ENCODE results near the gene FNTB. TPM values are rescaled to one million over a fixed set of nuclear protein-coding genes. Genes with fewer than 3 reads are reported as not detected.

The FNTB gene
- total and polyA plus RNA-seq, 2 of the 8 experiments (the other 6 are each of a cell fraction or from before 2014, with no cell fraction given): 16.0 to 20.7 TPM

DNA sequence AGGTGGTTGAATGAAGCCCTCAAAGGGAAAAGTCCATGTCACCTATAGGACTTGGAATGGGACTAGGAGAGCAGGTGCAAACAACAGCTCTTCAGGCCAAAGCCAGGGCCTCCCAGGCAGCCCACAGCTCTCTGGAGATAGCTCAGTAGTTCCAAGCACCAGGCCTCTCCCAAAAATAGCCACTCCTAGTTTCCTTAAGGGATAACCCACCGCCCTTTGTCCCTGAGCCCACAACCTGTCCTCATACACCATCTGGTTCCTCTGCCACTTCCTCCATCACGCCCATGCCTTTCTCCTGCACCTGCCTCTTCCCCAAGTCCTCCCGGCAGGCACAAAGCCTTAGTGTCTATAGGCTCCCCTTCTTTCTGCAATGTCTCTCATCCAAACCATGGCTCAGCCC lies 16.7 kb upstream of the FNTB start:
- peak overlapping the region; percentile 77; the same call in 1 of the 2 replicates for H2BK20ac ChIP-seq (ENCODE audit: low read length)
- DNase-seq (ENCODE audit: low read depth in 1 of 2, low spot score in 2 of 2) (no peak), FAIRE-seq (no peak)
- no peak overlapping the region for H3K4ac ChIP-seq (replicated peaks; ENCODE audit: insufficient read length, low read depth, low read length)
- H3K27me3 ChIP-seq (replicated peaks in 1 of 4; ENCODE audit: control insufficient read depth in 3 of 4, extremely low read depth in 1 of 4, insufficient read depth in 3 of 4, low read length in 3 of 4): peaks cover 0 to 21% (median 8%) of the 10 kb centered on the region in 4 experiments; a peak in 4 of 7 replicates
- H3K4me2 ChIP-seq (ENCODE audit: insufficient read depth in 1 of 2, low read depth in 2 of 2, low read length in 2 of 2): peak overlapping the region in 1 of 2 experiments; percentile 85; a peak in 1 of 4 replicates
- peak overlapping the region; percentile 88; the same call in 1 of the 2 replicates for H2AK5ac ChIP-seq (ENCODE audit: low read depth, low read length)
- POLR2A ChIA-PET (ENCODE audit: partially characterized antibody): interaction anchor here (1.0 to 2.9 kb wide), 7 partner anchors 10 to 24 kb away, joined by 3 to 14 read pairs (median 6); no protein-coding TSS in a partner anchor
- no peak overlapping the region for H3K14ac ChIP-seq (ENCODE audit: insufficient read length)
- H3K9me3 ChIP-seq (ENCODE audit: insufficient read depth in 2 of 2, low read depth in 1 of 2, low read length in 1 of 2): no peaks in the 10 kb centered on the region
- peak overlapping the region; percentile 57 for H4K91ac ChIP-seq (replicated peaks; ENCODE audit: insufficient read length, low read length)
- H3K23me2 ChIP-seq (ENCODE audit: low read depth, low read length): no peaks in the 10 kb centered on the region; the same call in 1 of the 2 replicates
- no peak overlapping the region for H3K4me3 ChIP-seq (ENCODE audit: extremely low read depth in 1 of 4, insufficient read depth in 2 of 4, low read depth in 3 of 4, low read length in 4 of 4)
- H2BK5ac ChIP-seq (ENCODE audit: low read depth, low read length): no peak overlapping the region
- CTCF ChIA-PET (ENCODE audit: partially characterized antibody): interaction anchor here (1.1 to 4.1 kb wide), 7 partner anchors 12 to 78 kb away, joined by 4 to 45 read pairs (median 9); partner anchors contain the start of gene FNTB
- no peak overlapping the region for H4K8ac ChIP-seq (ENCODE audit: extremely low read depth, insufficient read depth, low read length)
- H3K79me1 ChIP-seq (ENCODE audit: low read depth, low read length): peaks cover 8% of the 10 kb centered on the region
- no peak overlapping the region for H3K56ac ChIP-seq (replicated peaks; ENCODE audit: insufficient read length, low read depth, low read length)
- H3K9ac ChIP-seq (replicated peaks in 1 of 4; ENCODE audit: extremely low read depth in 1 of 4, low read depth in 3 of 4, low read length in 3 of 4): no peak overlapping the region
- H3K27ac ChIP-seq (ENCODE audit: low read depth, low read length): no peak overlapping the region
- no peak overlapping the region for H2BK120ac ChIP-seq (replicated peaks; ENCODE audit: low read depth, low read length)
- no peak overlapping the region for H4K5ac ChIP-seq (ENCODE audit: insufficient read length, low read depth, low read length)
- H3K18ac ChIP-seq (ENCODE audit: extremely low read depth, low read length): 0 out of 2 replicates have a peak overlapping the region, but pooled peaks have one; percentile 13
- peaks cover 0 to 12% of the 10 kb centered on the region in 2 experiments; a peak in 1 of 4 replicates for H3K79me2 ChIP-seq (ENCODE audit: control insufficient read depth in 1 of 2, insufficient read depth in 2 of 2, low read length in 2 of 2)
- H3K36me3 ChIP-seq (ENCODE audit: control insufficient read depth in 2 of 4, insufficient read depth in 4 of 4, low read length in 3 of 4): no peaks in the 10 kb centered on the region
- H3K23ac ChIP-seq (ENCODE audit: insufficient read length): no peak overlapping the region
- H4K20me1 ChIP-seq (replicated peaks in 1 of 2; ENCODE audit: control insufficient read depth in 1 of 2, insufficient read depth in 2 of 2, low read length in 2 of 2): peaks cover 0 to 2% of the 10 kb centered on the region in 2 experiments
- 0 out of 2 replicates have a peak overlapping the region, but pooled peaks have one; percentile 85 for H2BK15ac ChIP-seq (ENCODE audit: low read length)
- no peak overlapping the region for H2AFZ ChIP-seq (ENCODE audit: low read length)
- peak overlapping the region; percentile 82; the same call in 1 of the 2 replicates for H2BK12ac ChIP-seq (ENCODE audit: low read depth, low read length)
- WGBS, 2 experiments (ENCODE audit: extremely low coverage in 1 of 2, insufficient coverage in 1 of 2, insufficient read length in 1 of 2, insufficient replicate concordance in 2 of 2, low coverage in 1 of 2, low lambda C conversion rate in 2 of 2, missing lambda C conversion rate in 1 of 2): 96% methylated on average over 3 of the region's 3 CpGs; no CpG with 5 or more reads in 1 of the 2 experiments
- H3K4me1 ChIP-seq (replicated peaks in 1 of 4; ENCODE audit: control insufficient read depth in 3 of 4, insufficient read depth in 4 of 4, low read length in 3 of 4): peaks cover 0 to 28% (median 18%) of the 10 kb centered on the region in 4 experiments; a peak in 6 of 7 replicates
- TF ChIP-seq SP2 (IDR thresholded peaks at IDR 0.05; ENCODE audit: low read length) (no peak), YY1 (IDR thresholded peaks at IDR 0.05; ENCODE audit: low read depth, low read length) (no peak), RBBP5 (IDR thresholded peaks at IDR 0.05; ENCODE audit: borderline replicate concordance, low read depth, low read length) (no peak), BACH1 (IDR thresholded peaks at IDR 0.05; ENCODE audit: low read length) (no peak), NRF1 (IDR thresholded peaks at IDR 0.05; ENCODE audit: low read depth, low read length) (no peak), SAP30 (IDR thresholded peaks at IDR 0.05; ENCODE audit: insufficient read depth, insufficient replicate concordance, low read length) (no peak), CBX5 (IDR thresholded peaks at IDR 0.05; ENCODE audit: low read depth, low read length) (no peak), TEAD4 (IDR thresholded peaks at IDR 0.05; ENCODE audit: low read depth, low read length) (no peak), SIRT6 (IDR thresholded peaks at IDR 0.05; ENCODE audit: low read length) (no peak), MAFK (IDR thresholded peaks at IDR 0.05; ENCODE audit: low read depth, low read length) (no peak), BRCA1 (IDR thresholded peaks at IDR 0.05; ENCODE audit: low read depth, low read length) (no peak), MAX (IDR thresholded peaks at IDR 0.05) (no peak), CREB1 (IDR thresholded peaks at IDR 0.05) (no peak), RAD21 (IDR thresholded peaks at IDR 0.05 in 1 of 2, conservative IDR thresholded peaks at IDR 0.05 in 1 of 2; ENCODE audit: low read depth in 2 of 2, low read length in 2 of 2) (no peak)
